ENCODE data around the gene FMNL2. TPM values are rescaled to one million over a fixed set of nuclear protein-coding genes. Genes with fewer than 3 reads are reported as not detected.

The FMNL2 gene
- total RNA-seq, 1 donor from 2014 or later: 24.7 TPM

DNA sequence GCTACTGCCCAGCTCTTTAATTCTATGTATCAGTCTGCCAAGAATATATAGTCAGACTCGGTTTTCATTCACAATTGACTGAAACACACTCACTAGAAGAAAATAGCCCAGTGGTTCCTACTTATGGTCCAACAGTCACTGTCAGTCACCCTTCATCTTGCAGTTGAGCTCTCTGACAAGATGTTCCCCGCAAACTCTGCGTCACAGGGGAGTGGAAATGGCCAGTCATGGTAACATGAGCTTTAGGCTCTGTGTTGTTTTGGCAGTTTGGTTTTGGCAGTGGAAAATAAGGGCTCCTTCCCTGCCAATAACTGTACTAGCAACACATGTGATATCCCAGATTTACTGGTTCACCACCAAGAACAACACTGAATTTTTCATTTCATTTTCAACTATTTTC is 259.8 kb downstream of the FMNL2 start:
- H3K36me3 ChIP-seq (ENCODE audit: control insufficient read depth, insufficient read depth, low read length): no peaks in the 10 kb centered on the region
- peak; percentile 24 for DNase-seq (ENCODE audit: low read depth)
- FAIRE-seq: no peak
- H3K27me3 ChIP-seq (ENCODE audit: control insufficient read depth, insufficient read depth, low read length): no peaks in the 10 kb centered on the region
- no peak overlapping the region for H3K4me3 ChIP-seq (ENCODE audit: low read depth, low read length)
- TF ChIP-seq, protein P1, sequence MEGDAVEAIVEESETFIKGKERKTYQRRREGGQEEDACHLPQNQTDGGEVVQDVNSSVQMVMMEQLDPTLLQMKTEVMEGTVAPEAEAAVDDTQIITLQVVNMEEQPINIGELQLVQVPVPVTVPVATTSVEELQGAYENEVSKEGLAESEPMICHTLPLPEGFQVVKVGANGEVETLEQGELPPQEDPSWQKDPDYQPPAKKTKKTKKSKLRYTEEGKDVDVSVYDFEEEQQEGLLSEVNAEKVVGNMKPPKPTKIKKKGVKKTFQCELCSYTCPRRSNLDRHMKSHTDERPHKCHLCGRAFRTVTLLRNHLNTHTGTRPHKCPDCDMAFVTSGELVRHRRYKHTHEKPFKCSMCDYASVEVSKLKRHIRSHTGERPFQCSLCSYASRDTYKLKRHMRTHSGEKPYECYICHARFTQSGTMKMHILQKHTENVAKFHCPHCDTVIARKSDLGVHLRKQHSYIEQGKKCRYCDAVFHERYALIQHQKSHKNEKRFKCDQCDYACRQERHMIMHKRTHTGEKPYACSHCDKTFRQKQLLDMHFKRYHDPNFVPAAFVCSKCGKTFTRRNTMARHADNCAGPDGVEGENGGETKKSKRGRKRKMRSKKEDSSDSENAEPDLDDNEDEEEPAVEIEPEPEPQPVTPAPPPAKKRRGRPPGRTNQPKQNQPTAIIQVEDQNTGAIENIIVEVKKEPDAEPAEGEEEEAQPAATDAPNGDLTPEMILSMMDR (IDR thresholded peaks at IDR 0.05; ENCODE audit: insufficient read depth, low read length, severe bottlenecking): no peak

DNA sequence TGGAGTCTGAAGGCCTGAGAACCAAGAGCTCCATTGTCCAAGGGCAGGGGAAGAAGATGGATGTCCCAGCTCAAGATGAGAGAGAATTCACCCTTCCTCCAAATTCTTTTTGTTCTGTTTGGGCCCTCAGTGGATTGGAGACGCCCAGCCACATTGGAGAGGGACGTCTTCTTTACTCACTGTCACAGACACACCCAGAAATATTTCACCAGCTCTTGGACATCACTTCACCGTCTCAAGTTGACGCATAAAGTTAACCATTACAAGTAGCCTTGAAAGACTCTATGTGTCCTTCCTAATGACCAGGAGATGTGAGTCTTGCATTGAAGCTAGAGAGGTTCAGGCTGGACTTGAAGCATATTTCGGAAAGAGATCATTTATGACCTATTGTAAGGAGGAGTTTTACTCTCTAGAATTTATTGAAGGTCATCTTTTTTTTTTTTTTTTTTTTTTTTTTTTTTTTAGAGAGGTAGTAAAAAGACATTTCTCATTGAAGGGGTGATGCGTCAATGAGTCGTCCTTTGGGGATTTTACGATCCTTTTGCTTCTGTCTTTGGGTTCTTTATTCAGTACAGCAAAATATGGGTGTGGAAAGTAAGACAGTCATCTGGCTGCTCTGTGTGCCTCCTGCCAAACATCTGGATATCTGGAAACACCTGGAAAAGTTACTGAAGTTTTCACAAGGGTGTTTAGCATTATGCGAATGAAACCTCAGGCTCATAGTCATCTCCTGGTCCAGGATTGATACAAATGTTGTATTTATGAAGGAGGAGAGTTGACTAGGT is 264.2 kb downstream of the FMNL2 start:
- DNase-seq (ENCODE audit: low read depth): peak; percentile 24
- no peak for FAIRE-seq
- TF ChIP-seq, protein P1 (IDR thresholded peaks at IDR 0.05; ENCODE audit: insufficient read depth, low read length, severe bottlenecking): no peak
- no peak overlapping the region for H3K4me3 ChIP-seq (ENCODE audit: low read depth, low read length)
- H3K36me3 ChIP-seq (ENCODE audit: control insufficient read depth, insufficient read depth, low read length): no peaks in the 10 kb centered on the region
- H3K27me3 ChIP-seq (ENCODE audit: control insufficient read depth, insufficient read depth, low read length): no peaks in the 10 kb centered on the region

DNA sequence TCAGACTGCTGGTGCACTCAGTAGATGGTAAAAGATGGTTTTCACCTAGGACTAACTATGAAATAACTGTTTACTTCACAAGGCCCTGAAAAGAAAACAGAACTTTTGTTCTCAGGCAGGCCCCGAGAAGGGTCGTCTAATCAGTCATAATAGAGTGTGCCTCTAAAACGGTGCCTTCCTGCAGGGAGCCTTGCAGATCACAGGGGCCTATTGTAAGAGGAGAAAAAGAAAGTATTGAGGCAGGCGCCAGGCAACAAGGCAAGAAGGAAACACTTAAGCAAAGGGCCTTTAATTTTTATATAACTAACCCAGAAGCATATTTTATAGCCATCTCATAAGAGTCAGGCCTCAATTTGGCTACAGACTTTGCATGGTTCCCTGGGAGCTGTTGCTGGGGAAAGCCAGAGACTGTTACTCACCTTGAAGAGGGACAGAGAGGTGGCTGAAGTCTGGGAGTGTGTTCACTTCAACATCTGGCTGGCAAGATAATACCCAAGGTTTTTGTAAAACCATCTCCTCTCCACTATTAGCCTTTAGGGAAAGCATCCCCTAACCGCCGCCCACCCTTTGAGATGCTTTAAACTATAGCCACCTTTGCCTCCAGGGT is 265.2 kb downstream of the FMNL2 start:
- TF ChIP-seq, protein P1 (IDR thresholded peaks at IDR 0.05; ENCODE audit: insufficient read depth, low read length, severe bottlenecking): no peak
- FAIRE-seq: no peak
- Histone ChIP-seq H3K36me3 (ENCODE audit: control insufficient read depth, insufficient read depth, low read length) (no peaks in the 10 kb centered on the region), H3K27me3 (ENCODE audit: control insufficient read depth, insufficient read depth, low read length) (no peaks in the 10 kb centered on the region), H3K4me3 (ENCODE audit: low read depth, low read length) (no peak overlapping the region)
- DNase-seq (ENCODE audit: low read depth): no peak

DNA sequence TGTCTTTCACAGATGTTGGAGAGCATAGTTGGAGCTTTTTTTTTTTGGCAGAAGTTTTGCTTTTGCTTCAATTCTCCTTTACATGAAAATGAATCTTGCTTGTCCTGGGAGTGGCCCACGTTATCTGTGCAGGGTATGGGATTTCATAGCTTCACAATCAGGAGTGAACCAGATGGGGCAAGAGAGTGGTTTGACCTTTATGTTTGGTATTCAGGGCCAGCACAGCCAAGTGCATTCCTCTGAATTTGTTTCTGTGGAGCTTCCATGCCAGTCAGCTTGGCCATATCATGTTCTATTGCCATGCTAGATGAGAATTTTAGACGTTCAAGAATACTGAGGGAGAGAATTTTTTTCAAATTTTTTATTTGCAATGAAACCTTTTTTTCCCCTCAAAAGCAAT is 265.7 kb downstream of the FMNL2 start:
- FAIRE-seq (no peak), DNase-seq (ENCODE audit: low read depth) (no peak)
- Histone ChIP-seq H3K4me3 (ENCODE audit: low read depth, low read length) (no peak overlapping the region), H3K27me3 (ENCODE audit: control insufficient read depth, insufficient read depth, low read length) (no peaks in the 10 kb centered on the region), H3K36me3 (ENCODE audit: control insufficient read depth, insufficient read depth, low read length) (no peaks in the 10 kb centered on the region)
- TF ChIP-seq, protein P1 (IDR thresholded peaks at IDR 0.05; ENCODE audit: insufficient read depth, low read length, severe bottlenecking): no peak

DNA sequence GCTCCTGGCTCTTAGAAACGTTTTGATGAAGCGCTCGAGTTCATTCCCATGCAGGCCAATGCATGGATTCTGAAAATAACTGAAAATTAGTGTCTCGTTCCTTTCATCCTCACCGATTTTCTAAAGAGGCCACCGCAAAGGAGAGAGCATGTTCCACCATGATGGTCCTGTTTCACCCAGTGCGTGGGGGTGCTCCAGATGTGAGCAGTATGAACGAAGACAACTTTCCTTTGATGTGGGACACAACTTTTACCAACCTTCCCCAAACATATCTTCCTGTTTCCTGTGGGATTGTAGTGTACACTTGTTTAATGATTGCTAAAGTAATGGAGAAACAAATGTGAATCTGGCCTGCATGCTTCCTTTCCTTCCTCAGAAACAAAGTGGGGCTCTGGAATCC is 267.8 kb downstream of the FMNL2 start:
- TF ChIP-seq, protein P1 (IDR thresholded peaks at IDR 0.05; ENCODE audit: insufficient read depth, low read length, severe bottlenecking): no peak
- FAIRE-seq: no peak
- no peaks in the 10 kb centered on the region for H3K27me3 ChIP-seq (ENCODE audit: control insufficient read depth, insufficient read depth, low read length)
- no peaks in the 10 kb centered on the region for H3K36me3 ChIP-seq (ENCODE audit: control insufficient read depth, insufficient read depth, low read length)
- H3K4me3 ChIP-seq (ENCODE audit: low read depth, low read length): no peak overlapping the region
- DNase-seq (ENCODE audit: low read depth): no peak
